ENCODE data around the gene RPUSD1.

The RPUSD1 gene

GRCh38 chr16:785563-786535 lies 2.3 kb downstream of the RPUSD1 start:
- Histone ChIP-seq H3K9ac (ENCODE audit: low read length) (no peak overlapping the region), H3K27ac (ENCODE audit: low read length) (no peak overlapping the region)

GRCh38 chr16:784431-784830 lies 3.8 kb downstream of the RPUSD1 start:
- H3K9ac ChIP-seq (ENCODE audit: low read length) = no peak overlapping the region
- no peaks in the 10 kb centered on the region for H3K27me3 ChIP-seq (ENCODE audit: control insufficient read depth, insufficient read depth, low read length)
- no peaks in the 10 kb centered on the region for H3K9me3 ChIP-seq (ENCODE audit: control insufficient read depth, low read depth, low read length)
- peaks cover 6% of the 10 kb centered on the region for H3K36me3 ChIP-seq (ENCODE audit: control insufficient read depth, low read depth, low read length)
- H3K4me3 ChIP-seq (ENCODE audit: low read length) = no peak overlapping the region
- H3K27ac ChIP-seq (ENCODE audit: low read length) = no peak overlapping the region
- no peaks in the 10 kb centered on the region for H3K4me1 ChIP-seq (ENCODE audit: control insufficient read depth, low read depth, low read length)

More at GRCh38 chr16:785563-786535, 2.3 kb downstream of the RPUSD1 start:
- Histone ChIP-seq H3K9me3 (ENCODE audit: control insufficient read depth, low read depth, low read length) (no peaks in the 10 kb centered on the region), H3K4me3 (ENCODE audit: low read length) (no peak overlapping the region), H3K27me3 (ENCODE audit: control insufficient read depth, insufficient read depth, low read length) (no peaks in the 10 kb centered on the region), H3K36me3 (ENCODE audit: control insufficient read depth, low read depth, low read length) (peaks cover 11% of the 10 kb centered on the region), H3K4me1 (ENCODE audit: control insufficient read depth, low read depth, low read length) (no peaks in the 10 kb centered on the region)

- Histone ChIP-seq H3K4me1 (ENCODE audit: control insufficient read depth, low read depth, low read length) (no peaks in the 10 kb centered on the region), H3K9ac (ENCODE audit: low read length) (no peak overlapping the region), H3K9me3 (ENCODE audit: control insufficient read depth, low read depth, low read length) (no peaks in the 10 kb centered on the region), H3K4me3 (ENCODE audit: low read length) (no peak overlapping the region), H3K36me3 (ENCODE audit: control insufficient read depth, low read depth, low read length) (peaks cover 6% of the 10 kb centered on the region), H3K27me3 (ENCODE audit: control insufficient read depth, insufficient read depth, low read length) (no peaks in the 10 kb centered on the region), H3K27ac (ENCODE audit: low read length) (no peak overlapping the region)
Observed at GRCh38 chr16:783404-784161, 4.6 kb downstream of the RPUSD1 start.

GRCh38 chr16:782766-783403 lies 5.3 kb downstream of the RPUSD1 start:
- H3K9me3 ChIP-seq (ENCODE audit: control insufficient read depth, low read depth, low read length) = no peaks in the 10 kb centered on the region
- H3K4me3 ChIP-seq (ENCODE audit: low read length) = no peak overlapping the region
- H3K27ac ChIP-seq (ENCODE audit: low read length) = no peak overlapping the region
- no peaks in the 10 kb centered on the region for H3K27me3 ChIP-seq (ENCODE audit: control insufficient read depth, insufficient read depth, low read length)
- H3K36me3 ChIP-seq (ENCODE audit: control insufficient read depth, low read depth, low read length) = peaks cover 6% of the 10 kb centered on the region
- no peak overlapping the region for H3K9ac ChIP-seq (ENCODE audit: low read length)
- H3K4me1 ChIP-seq (ENCODE audit: control insufficient read depth, low read depth, low read length) = no peaks in the 10 kb centered on the region

- peaks cover 6% of the 10 kb centered on the region for H3K36me3 ChIP-seq (ENCODE audit: control insufficient read depth, low read depth, low read length)
- no peak overlapping the region for H3K27ac ChIP-seq (ENCODE audit: low read length)
- H3K27me3 ChIP-seq (ENCODE audit: control insufficient read depth, insufficient read depth, low read length) = no peaks in the 10 kb centered on the region
- no peaks in the 10 kb centered on the region for H3K4me1 ChIP-seq (ENCODE audit: control insufficient read depth, low read depth, low read length)
- no peaks in the 10 kb centered on the region for H3K9me3 ChIP-seq (ENCODE audit: control insufficient read depth, low read depth, low read length)
- no peak overlapping the region for H3K4me3 ChIP-seq (ENCODE audit: low read length)
- H3K9ac ChIP-seq (ENCODE audit: low read length) = no peak overlapping the region
Observed at GRCh38 chr16:782258-782657, 5.9 kb downstream of the RPUSD1 start.

GRCh38 chr16:781346-782010 lies 6.7 kb downstream of the RPUSD1 start:
- Histone ChIP-seq H3K4me3 (ENCODE audit: low read length) (no peak overlapping the region), H3K9ac (ENCODE audit: low read length) (no peak overlapping the region), H3K27me3 (ENCODE audit: control insufficient read depth, insufficient read depth, low read length) (no peaks in the 10 kb centered on the region), H3K4me1 (ENCODE audit: control insufficient read depth, low read depth, low read length) (no peaks in the 10 kb centered on the region), H3K27ac (ENCODE audit: low read length) (no peak overlapping the region), H3K36me3 (ENCODE audit: control insufficient read depth, low read depth, low read length) (peaks cover 4% of the 10 kb centered on the region), H3K9me3 (ENCODE audit: control insufficient read depth, low read depth, low read length) (no peaks in the 10 kb centered on the region)

GRCh38 chr16:780296-780695 lies 7.9 kb downstream of the RPUSD1 start:
- Histone ChIP-seq H3K27ac (ENCODE audit: low read length) (no peak overlapping the region), H3K27me3 (ENCODE audit: control insufficient read depth, insufficient read depth, low read length) (no peaks in the 10 kb centered on the region), H3K9ac (ENCODE audit: low read length) (no peak overlapping the region), H3K36me3 (ENCODE audit: control insufficient read depth, low read depth, low read length) (no peaks in the 10 kb centered on the region), H3K9me3 (ENCODE audit: control insufficient read depth, low read depth, low read length) (no peaks in the 10 kb centered on the region), H3K4me3 (ENCODE audit: low read length) (no peak overlapping the region), H3K4me1 (ENCODE audit: control insufficient read depth, low read depth, low read length) (no peaks in the 10 kb centered on the region)

- H3K4me3 ChIP-seq (ENCODE audit: low read length) = no peak overlapping the region
- no peaks in the 10 kb centered on the region for H3K4me1 ChIP-seq (ENCODE audit: control insufficient read depth, low read depth, low read length)
- no peaks in the 10 kb centered on the region for H3K27me3 ChIP-seq (ENCODE audit: control insufficient read depth, insufficient read depth, low read length)
- no peak overlapping the region for H3K27ac ChIP-seq (ENCODE audit: low read length)
- no peaks in the 10 kb centered on the region for H3K36me3 ChIP-seq (ENCODE audit: control insufficient read depth, low read depth, low read length)
- H3K9ac ChIP-seq (ENCODE audit: low read length) = no peak overlapping the region
- no peaks in the 10 kb centered on the region for H3K9me3 ChIP-seq (ENCODE audit: control insufficient read depth, low read depth, low read length)
Observed at GRCh38 chr16:779561-779960, 8.6 kb downstream of the RPUSD1 start.

GRCh38 chr16:778909-779527 lies 9.2 kb downstream of the RPUSD1 start:
- no peak overlapping the region for H3K27ac ChIP-seq (ENCODE audit: low read length)
- H3K4me3 ChIP-seq (ENCODE audit: low read length) = no peak overlapping the region
- no peaks in the 10 kb centered on the region for H3K4me1 ChIP-seq (ENCODE audit: control insufficient read depth, low read depth, low read length)
- no peaks in the 10 kb centered on the region for H3K9me3 ChIP-seq (ENCODE audit: control insufficient read depth, low read depth, low read length)
- H3K27me3 ChIP-seq (ENCODE audit: control insufficient read depth, insufficient read depth, low read length) = no peaks in the 10 kb centered on the region
- no peaks in the 10 kb centered on the region for H3K36me3 ChIP-seq (ENCODE audit: control insufficient read depth, low read depth, low read length)
- no peak overlapping the region for H3K9ac ChIP-seq (ENCODE audit: low read length)

- Histone ChIP-seq H3K9ac (ENCODE audit: low read length) (no peak overlapping the region), H3K27me3 (ENCODE audit: control insufficient read depth, insufficient read depth, low read length) (no peaks in the 10 kb centered on the region), H3K27ac (ENCODE audit: low read length) (no peak overlapping the region), H3K4me1 (ENCODE audit: control insufficient read depth, low read depth, low read length) (no peaks in the 10 kb centered on the region), H3K36me3 (ENCODE audit: control insufficient read depth, low read depth, low read length) (no peaks in the 10 kb centered on the region), H3K4me3 (ENCODE audit: low read length) (no peak overlapping the region), H3K9me3 (ENCODE audit: control insufficient read depth, low read depth, low read length) (no peaks in the 10 kb centered on the region)
Observed at GRCh38 chr16:778447-778846, 9.7 kb downstream of the RPUSD1 start.

GRCh38 chr16:777826-778225 lies 10.4 kb downstream of the RPUSD1 start:
- H3K4me3 ChIP-seq (ENCODE audit: low read length) = no peak overlapping the region
- no peaks in the 10 kb centered on the region for H3K9me3 ChIP-seq (ENCODE audit: control insufficient read depth, low read depth, low read length)
- no peaks in the 10 kb centered on the region for H3K27me3 ChIP-seq (ENCODE audit: control insufficient read depth, insufficient read depth, low read length)
- no peak overlapping the region for H3K9ac ChIP-seq (ENCODE audit: low read length)
- no peaks in the 10 kb centered on the region for H3K36me3 ChIP-seq (ENCODE audit: control insufficient read depth, low read depth, low read length)
- H3K27ac ChIP-seq (ENCODE audit: low read length) = no peak overlapping the region
- no peaks in the 10 kb centered on the region for H3K4me1 ChIP-seq (ENCODE audit: control insufficient read depth, low read depth, low read length)

Measured in iPS-18a (cell line).